H9 (cell line): ENCODE results near the gene C10orf105. TPM values are rescaled to one million over a fixed set of nuclear protein-coding genes. Genes with fewer than 3 reads are reported as not detected.

Experiments
- DNase-seq: peaks from one replicate; pipeline ENCODE4 v3.0.0-alpha.2; 2017
- H2AFZ ChIP-seq: one replicate; pipeline ENCODE4 v1.6.1; 2013; ENCODE audit warnings: mild to moderate bottlenecking, low read length, control low read depth, moderate library complexity
- H2AK5ac ChIP-seq: 2 replicates; pipeline ENCODE4 v1.6.1; 2013; ENCODE audit warnings: low read length, control low read depth, mixed read lengths; ENCODE audit not compliant: insufficient read length
- H2BK120ac ChIP-seq: one replicate; pipeline ENCODE4 v1.6.1; 2013; ENCODE audit warnings: low read depth, mild to moderate bottlenecking, low read length, control low read depth, inconsistent platforms; ENCODE audit not compliant: poor library complexity, severe bottlenecking
- H2BK12ac ChIP-seq: 2 replicates; pipeline ENCODE4 v1.6.1; 2013; ENCODE audit warnings: low read length, control low read depth, mixed read lengths, low read depth; ENCODE audit not compliant: insufficient read length
- H2BK15ac ChIP-seq: 2 replicates; pipeline ENCODE4 v1.6.1; 2013; ENCODE audit warnings: low read depth, low read length, control low read depth
- H2BK20ac ChIP-seq: one replicate; pipeline ENCODE4 v1.6.1; 2013; ENCODE audit warnings: low read depth, mild to moderate bottlenecking, low read length, control low read depth, inconsistent platforms; ENCODE audit not compliant: poor library complexity, severe bottlenecking
- H2BK5ac ChIP-seq: 2 replicates; pipeline ENCODE4 v1.6.1; 2013; ENCODE audit warnings: low read length, control low read depth, mixed read lengths; ENCODE audit not compliant: insufficient read length
- H3K14ac ChIP-seq: 2 replicates; pipeline ENCODE4 v1.6.1; 2013; ENCODE audit warnings: low read length, control low read depth; ENCODE audit not compliant: insufficient read depth
- H3K18ac ChIP-seq: 2 replicates; pipeline ENCODE4 v1.6.1; 2013; ENCODE audit warnings: low read depth, mild to moderate bottlenecking, mixed read lengths, low read length, control low read depth; ENCODE audit not compliant: insufficient read length
- H3K23ac ChIP-seq: 2 replicates; pipeline ENCODE4 v1.6.1; 2013; ENCODE audit warnings: low read length, control low read depth, mixed read lengths, low read depth; ENCODE audit not compliant: insufficient read length
- H3K23me2 ChIP-seq: 2 replicates; pipeline ENCODE4 v1.6.1; 2013; ENCODE audit warnings: low read depth, mild to moderate bottlenecking, mixed read lengths, low read length, control low read depth; ENCODE audit not compliant: insufficient read length, poor library complexity, severe bottlenecking
- H3K27ac ChIP-seq: 2 replicates; pipeline ENCODE4 v1.5.1; 2013; ENCODE audit warnings: low read length, control low read depth, mixed read lengths, low read depth; ENCODE audit not compliant: insufficient read length
- H3K27me3 ChIP-seq: 2 replicates; pipeline ENCODE4 v1.6.1; 2013; ENCODE audit warnings: low read length, control low read depth, inconsistent platforms; ENCODE audit not compliant: insufficient read depth
- H3K4ac ChIP-seq: 2 replicates; pipeline ENCODE4 v1.6.1; 2013; ENCODE audit warnings: low read depth, mild to moderate bottlenecking, control low read depth, inconsistent platforms, low read length, moderate library complexity
- H3K4me1 ChIP-seq: 2 replicates; pipeline ENCODE4 v1.6.1; 2013; ENCODE audit warnings: low read length, control low read depth, inconsistent platforms; ENCODE audit not compliant: insufficient read depth
- H3K4me2 ChIP-seq: 2 replicates; pipeline ENCODE4 v1.6.1; 2013; ENCODE audit warnings: low read length, control low read depth, mixed read lengths; ENCODE audit not compliant: insufficient read length, insufficient read depth
- H3K56ac ChIP-seq: 2 replicates; pipeline ENCODE4 v1.6.1; 2013; ENCODE audit warnings: low read depth, mild to moderate bottlenecking, mixed read lengths, low read length, control low read depth; ENCODE audit not compliant: insufficient read length
- H3K79me1 ChIP-seq: 2 replicates; pipeline ENCODE4 v1.6.1; 2013; ENCODE audit warnings: low read depth, mild to moderate bottlenecking, moderate library complexity, low read length, control low read depth, inconsistent platforms; ENCODE audit not compliant: insufficient read depth, poor library complexity, severe bottlenecking
- H3K79me2 ChIP-seq: 2 replicates; pipeline ENCODE4 v1.6.1; 2013; ENCODE audit warnings: low read length, control low read depth, inconsistent platforms; ENCODE audit not compliant: insufficient read depth
- H3K9ac ChIP-seq: 2 replicates; pipeline ENCODE4 v1.6.1; 2013; ENCODE audit warnings: low read length, control low read depth, mixed read lengths; ENCODE audit not compliant: insufficient read length; ENCODE audit errors: extremely low read depth
- H3K9me3 ChIP-seq: one replicate; pipeline ENCODE4 v1.6.1; 2013; ENCODE audit warnings: low read depth, low read length, inconsistent platforms; ENCODE audit not compliant: control insufficient read depth
- H3T11ph ChIP-seq: one replicate; pipeline ENCODE4 v1.6.1; 2013; ENCODE audit warnings: mild to moderate bottlenecking, low read length, control low read depth, inconsistent platforms
- H4K20me1 ChIP-seq: one replicate; pipeline ENCODE4 v1.6.1; 2013; ENCODE audit not compliant: control insufficient read depth, insufficient read length, insufficient read depth
- H4K5ac ChIP-seq: 2 replicates; pipeline ENCODE4 v1.6.1; 2013; ENCODE audit warnings: low read depth, mild to moderate bottlenecking, mixed read lengths, low read length, control low read depth; ENCODE audit not compliant: insufficient read length
- H4K8ac ChIP-seq: replicated peaks from 2 replicates; pipeline ENCODE4 v1.6.1; 2013; ENCODE audit warnings: low read length, control low read depth, mixed read lengths, low read depth; ENCODE audit not compliant: insufficient read length
- H4K91ac ChIP-seq: 2 replicates; pipeline ENCODE4 v1.6.1; 2013; ENCODE audit warnings: low read depth, mild to moderate bottlenecking, moderate library complexity, mixed read lengths, low read length, control low read depth; ENCODE audit not compliant: insufficient read length
- H3K27ac Mint-ChIP-seq, 3 experiments: 2 replicates in 2 of 3; 3 replicates in 1 of 3; pipeline ENCODE4 v1.8.0; 2020 to 2021; ENCODE audit warnings: mixed read lengths in 3 of 3, mild to moderate bottlenecking in 1 of 3, moderate library complexity in 1 of 3
- H3K27me3 Mint-ChIP-seq: 2 replicates; pipeline ENCODE4 v1.8.0; 2021; ENCODE audit warnings: low read depth, mild to moderate bottlenecking, moderate library complexity, mixed read lengths
- H3K36me3 Mint-ChIP-seq, 3 experiments: 2 replicates in 2 of 3; 3 replicates in 1 of 3; pipeline ENCODE4 v1.8.0; 2020 to 2021; ENCODE audit warnings: low read depth in 3 of 3, mixed read lengths in 3 of 3; ENCODE audit not compliant: insufficient read depth in 1 of 3
- H3K4me1 Mint-ChIP-seq, 2 experiments: 2 replicates each; pipeline ENCODE4 v1.8.0; 2020; ENCODE audit warnings: mixed read lengths in 2 of 2
- H3K4me3 Mint-ChIP-seq, 2 experiments: 2 replicates in 1 of 2; 3 replicates in 1 of 2; pipeline ENCODE4 v1.8.0; 2020 to 2021; ENCODE audit warnings: mild to moderate bottlenecking in 2 of 2, mixed read lengths in 2 of 2, moderate library complexity in 1 of 2
- H3K9me3 Mint-ChIP-seq, 2 experiments: 2 replicates in 1 of 2; 3 replicates in 1 of 2; pipeline ENCODE4 v1.8.0; 2020; ENCODE audit warnings: mild to moderate bottlenecking in 2 of 2, mixed read lengths in 2 of 2, moderate library complexity in 1 of 2
- WGBS: extraction: QIAGEN DNeasy Blood & Tissue Kit; methylation state at CpG from one replicate; pipeline ENCODE4 v1.1.7; 2013; ENCODE audit warnings: missing lambda C conversion rate, low lambda C conversion rate, mixed read lengths; ENCODE audit not compliant: insufficient read length; ENCODE audit errors: extremely low coverage; 5-methylcytosine and 5-hydroxymethylcytosine counted together
- total RNA-seq: library from RNA; stranded (reverse); gene quantifications from 2 replicates; pipeline ENCODE4 v1.2.1, GENCODE V29; 2021
- TF ChIP-seq, protein P1 (sequence below): fragments of 200-600 bp; sonication (generic); conservative IDR thresholded peaks from 3 replicates; pipeline ENCODE4 v1.8.0; 2021; ENCODE audit warnings: antibody characterized with exemption, mild to moderate bottlenecking

The C10orf105 gene
- total RNA-seq, 1 experiment from 2014 or later, result 0.26 TPM

- Histone ChIP-seq H4K5ac (no peak overlapping the region), H3K23me2 (no peaks in the 10 kb centered on the region), H3K4ac (no peak overlapping the region), H2AK5ac (no peak overlapping the region), H3K4me2 (no peak overlapping the region), H3K56ac (no peak overlapping the region), H3K9ac (no peak overlapping the region), H3K23ac (no peak overlapping the region), H2BK20ac (no peak overlapping the region), H3K9me3 (no peaks in the 10 kb centered on the region), H4K91ac (no peak overlapping the region), H4K8ac (no peak overlapping the region), H3K27ac (no peak overlapping the region), H2BK15ac (no peak overlapping the region), H2BK5ac (no peak overlapping the region), H4K20me1 (no peaks in the 10 kb centered on the region), H3K4me1 (no peaks in the 10 kb centered on the region), H2BK120ac (no peak overlapping the region), H2BK12ac (no peak overlapping the region), H3T11ph (no peak overlapping the region), H3K79me1 (no peaks in the 10 kb centered on the region), H3K18ac (no peak overlapping the region), H3K14ac (no peak overlapping the region), H3K27me3 (no peaks in the 10 kb centered on the region), H3K79me2 (no peaks in the 10 kb centered on the region), H2AFZ (no peak overlapping the region)
- WGBS, result no CpG with 5 or more reads among the region's 6 CpGs
- Mint-ChIP-seq H3K36me3 (no peaks in the 10 kb centered on the region), H3K27ac (no peak overlapping the region), H3K4me3 (no peak overlapping the region), H3K4me1 (no peaks in the 10 kb centered on the region), H3K9me3 (no peaks in the 10 kb centered on the region), H3K27me3 (peaks cover 10% of the 10 kb centered on the region)
- TF ChIP-seq, protein P1, sequence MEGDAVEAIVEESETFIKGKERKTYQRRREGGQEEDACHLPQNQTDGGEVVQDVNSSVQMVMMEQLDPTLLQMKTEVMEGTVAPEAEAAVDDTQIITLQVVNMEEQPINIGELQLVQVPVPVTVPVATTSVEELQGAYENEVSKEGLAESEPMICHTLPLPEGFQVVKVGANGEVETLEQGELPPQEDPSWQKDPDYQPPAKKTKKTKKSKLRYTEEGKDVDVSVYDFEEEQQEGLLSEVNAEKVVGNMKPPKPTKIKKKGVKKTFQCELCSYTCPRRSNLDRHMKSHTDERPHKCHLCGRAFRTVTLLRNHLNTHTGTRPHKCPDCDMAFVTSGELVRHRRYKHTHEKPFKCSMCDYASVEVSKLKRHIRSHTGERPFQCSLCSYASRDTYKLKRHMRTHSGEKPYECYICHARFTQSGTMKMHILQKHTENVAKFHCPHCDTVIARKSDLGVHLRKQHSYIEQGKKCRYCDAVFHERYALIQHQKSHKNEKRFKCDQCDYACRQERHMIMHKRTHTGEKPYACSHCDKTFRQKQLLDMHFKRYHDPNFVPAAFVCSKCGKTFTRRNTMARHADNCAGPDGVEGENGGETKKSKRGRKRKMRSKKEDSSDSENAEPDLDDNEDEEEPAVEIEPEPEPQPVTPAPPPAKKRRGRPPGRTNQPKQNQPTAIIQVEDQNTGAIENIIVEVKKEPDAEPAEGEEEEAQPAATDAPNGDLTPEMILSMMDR, result no peak
- DNase-seq, result no peak
Measured at GRCh38 chr10:71675295-71675970, 44.1 kb downstream of the C10orf105 start.
